Measurements from ENCODE around the gene RPTOR.

RPTOR gene

GRCh38 chr17:80957461-80957941 lies 412.9 kb downstream of the RPTOR start:
- TF ChIP-seq GATA1 (IDR thresholded peaks at IDR 0.05; ENCODE audit: low read depth, low read length) (no peak), POLR2A (IDR thresholded peaks at IDR 0.05; ENCODE audit: low read length) (no peak)
- DNase-seq, result no peak

GRCh38 chr17:80959330-80960036 lies 414.8 kb downstream of the RPTOR start:
- no peak for DNase-seq
- TF ChIP-seq POLR2A (IDR thresholded peaks at IDR 0.05; ENCODE audit: low read length), result no peak
- no peak for TF ChIP-seq GATA1 (IDR thresholded peaks at IDR 0.05; ENCODE audit: low read depth, low read length)

- TF ChIP-seq GATA1 (IDR thresholded peaks at IDR 0.05; ENCODE audit: low read depth, low read length), result no peak
- TF ChIP-seq POLR2A (IDR thresholded peaks at IDR 0.05; ENCODE audit: low read length), result no peak
- no peak for DNase-seq
These were observed 415.6 kb downstream of the RPTOR start for GRCh38 chr17:80960037-80960796.

- TF ChIP-seq GATA1 (IDR thresholded peaks at IDR 0.05; ENCODE audit: low read depth, low read length), result no peak
- TF ChIP-seq POLR2A (IDR thresholded peaks at IDR 0.05; ENCODE audit: low read length), result no peak
- no peak for DNase-seq
These were observed 416.3 kb downstream of the RPTOR start for GRCh38 chr17:80960797-80961452.

GRCh38 chr17:80961541-80962330 lies 417.1 kb downstream of the RPTOR start:
- TF ChIP-seq POLR2A (IDR thresholded peaks at IDR 0.05; ENCODE audit: low read length), result no peak
- no peak for DNase-seq

- TF ChIP-seq POLR2A (IDR thresholded peaks at IDR 0.05; ENCODE audit: low read length), result no peak
- TF ChIP-seq GATA1 (IDR thresholded peaks at IDR 0.05; ENCODE audit: low read depth, low read length), result no peak
- no peak for DNase-seq
These were observed 418.0 kb downstream of the RPTOR start for GRCh38 chr17:80962356-80963329.

GRCh38 chr17:80963812-80964543 lies 419.3 kb downstream of the RPTOR start:
- DNase-seq, result no peak
- TF ChIP-seq GATA1 (IDR thresholded peaks at IDR 0.05; ENCODE audit: low read depth, low read length) (no peak), POLR2A (IDR thresholded peaks at IDR 0.05; ENCODE audit: low read length) (no peak)

GRCh38 chr17:80964544-80964856 lies 419.9 kb downstream of the RPTOR start:
- TF ChIP-seq POLR2A (IDR thresholded peaks at IDR 0.05; ENCODE audit: low read length), result no peak
- no peak for TF ChIP-seq GATA1 (IDR thresholded peaks at IDR 0.05; ENCODE audit: low read depth, low read length)
- no peak for DNase-seq

- TF ChIP-seq POLR2A (IDR thresholded peaks at IDR 0.05; ENCODE audit: low read length), result no peak
- no peak for TF ChIP-seq GATA1 (IDR thresholded peaks at IDR 0.05; ENCODE audit: low read depth, low read length)
- no peak for DNase-seq
These were observed 420.4 kb downstream of the RPTOR start for GRCh38 chr17:80964859-80965580.

GRCh38 chr17:80965606-80966005 lies 421.0 kb downstream of the RPTOR start:
- DNase-seq, result no peak
- no peak for TF ChIP-seq POLR2A (IDR thresholded peaks at IDR 0.05; ENCODE audit: low read length)
- TF ChIP-seq GATA1 (IDR thresholded peaks at IDR 0.05; ENCODE audit: low read depth, low read length), result no peak

- TF ChIP-seq POLR2A (IDR thresholded peaks at IDR 0.05; ENCODE audit: low read length) (no peak), GATA1 (IDR thresholded peaks at IDR 0.05; ENCODE audit: low read depth, low read length) (no peak)
- DNase-seq, result no peak
These were observed 422.8 kb downstream of the RPTOR start for GRCh38 chr17:80967404-80967872.

Measured in erythroblast (primary cell).